Measurements from ENCODE around the gene EYS.

- TF ChIP-seq POLR2A (IDR thresholded peaks at IDR 0.05), result no peak
- TF ChIP-seq, protein P1, sequence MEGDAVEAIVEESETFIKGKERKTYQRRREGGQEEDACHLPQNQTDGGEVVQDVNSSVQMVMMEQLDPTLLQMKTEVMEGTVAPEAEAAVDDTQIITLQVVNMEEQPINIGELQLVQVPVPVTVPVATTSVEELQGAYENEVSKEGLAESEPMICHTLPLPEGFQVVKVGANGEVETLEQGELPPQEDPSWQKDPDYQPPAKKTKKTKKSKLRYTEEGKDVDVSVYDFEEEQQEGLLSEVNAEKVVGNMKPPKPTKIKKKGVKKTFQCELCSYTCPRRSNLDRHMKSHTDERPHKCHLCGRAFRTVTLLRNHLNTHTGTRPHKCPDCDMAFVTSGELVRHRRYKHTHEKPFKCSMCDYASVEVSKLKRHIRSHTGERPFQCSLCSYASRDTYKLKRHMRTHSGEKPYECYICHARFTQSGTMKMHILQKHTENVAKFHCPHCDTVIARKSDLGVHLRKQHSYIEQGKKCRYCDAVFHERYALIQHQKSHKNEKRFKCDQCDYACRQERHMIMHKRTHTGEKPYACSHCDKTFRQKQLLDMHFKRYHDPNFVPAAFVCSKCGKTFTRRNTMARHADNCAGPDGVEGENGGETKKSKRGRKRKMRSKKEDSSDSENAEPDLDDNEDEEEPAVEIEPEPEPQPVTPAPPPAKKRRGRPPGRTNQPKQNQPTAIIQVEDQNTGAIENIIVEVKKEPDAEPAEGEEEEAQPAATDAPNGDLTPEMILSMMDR (IDR thresholded peaks at IDR 0.05), result no peak
Observed at GRCh38 chr6:64522859-64523258, 1184.2 kb downstream of the EYS start.

Data from gastroesophageal sphincter (tissue), 3 donors.